Nephron (organoid): Measurements from ENCODE around the gene TMEM185A.
A peak's percentile ranks its signal among the peaks of the same experiment; 100 is the strongest.

Experiments used
- H3K27ac Mint-ChIP-seq, 3 experiments: 2 replicates each; pipeline ENCODE4 v1.8.0; 2020; ENCODE audit warnings: mixed read lengths in 3 of 3, mild to moderate bottlenecking in 2 of 3, moderate library complexity in 1 of 3
- H3K27me3 Mint-ChIP-seq: 2 replicates; pipeline ENCODE4 v1.8.0; 2021; ENCODE audit warnings: low read depth, mild to moderate bottlenecking, moderate library complexity, mixed read lengths
- H3K36me3 Mint-ChIP-seq: 2 replicates; pipeline ENCODE4 v1.8.0; 2020; ENCODE audit warnings: low read depth, mixed read lengths
- H3K4me1 Mint-ChIP-seq: 2 replicates; pipeline ENCODE4 v1.8.0; 2020; ENCODE audit warnings: mixed read lengths
- H3K4me3 Mint-ChIP-seq, 3 experiments: 2 replicates each; pipeline ENCODE4 v1.8.0; 2020; ENCODE audit warnings: mild to moderate bottlenecking in 3 of 3, mixed read lengths in 3 of 3, moderate library complexity in 2 of 3
- H3K9me3 Mint-ChIP-seq: 2 replicates; pipeline ENCODE4 v1.8.0; 2020; ENCODE audit warnings: mixed read lengths
- CTCF ChIP-seq, 3 experiments: fragments of 200-600 bp; sonication (generic); IDR thresholded peaks; one replicate each; pipeline ENCODE4 v1.5.0; 2021; ENCODE audit warnings: antibody characterized with exemption in 3 of 3; ENCODE audit not compliant: unreplicated experiment in 3 of 3

The TMEM185A gene

DNA sequence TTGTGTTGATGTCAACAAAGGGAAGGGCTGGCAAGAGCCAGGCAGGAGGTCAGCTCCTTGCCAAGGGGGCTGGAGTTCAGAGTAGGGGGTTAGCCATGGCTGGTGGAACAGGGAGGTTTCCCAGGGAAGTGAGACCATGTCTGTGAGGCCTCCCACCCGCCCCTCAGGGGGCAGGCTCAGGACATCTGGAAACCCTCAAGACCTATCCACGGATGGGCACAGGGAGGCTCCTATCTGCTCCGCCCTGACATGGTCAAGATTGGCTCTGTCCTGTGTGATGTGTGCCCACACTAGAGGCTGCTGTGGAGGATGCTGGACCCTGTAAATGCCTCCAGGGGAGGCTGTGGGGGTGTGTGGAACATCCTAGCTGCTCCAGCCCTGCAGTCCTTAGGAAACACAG lies 8.0 kb upstream of the TMEM185A start:
- Mint-ChIP-seq H3K4me3 (no peak overlapping the region), H3K9me3 (peaks cover 5% of the 10 kb centered on the region), H3K36me3 (no peaks in the 10 kb centered on the region), H3K27ac (no peak overlapping the region), H3K4me1 (no peaks in the 10 kb centered on the region), H3K27me3 (no peaks in the 10 kb centered on the region)
- TF ChIP-seq CTCF (IDR thresholded peaks at IDR 0.05; ENCODE audit: unreplicated experiment in 3 of 3): no peak

DNA sequence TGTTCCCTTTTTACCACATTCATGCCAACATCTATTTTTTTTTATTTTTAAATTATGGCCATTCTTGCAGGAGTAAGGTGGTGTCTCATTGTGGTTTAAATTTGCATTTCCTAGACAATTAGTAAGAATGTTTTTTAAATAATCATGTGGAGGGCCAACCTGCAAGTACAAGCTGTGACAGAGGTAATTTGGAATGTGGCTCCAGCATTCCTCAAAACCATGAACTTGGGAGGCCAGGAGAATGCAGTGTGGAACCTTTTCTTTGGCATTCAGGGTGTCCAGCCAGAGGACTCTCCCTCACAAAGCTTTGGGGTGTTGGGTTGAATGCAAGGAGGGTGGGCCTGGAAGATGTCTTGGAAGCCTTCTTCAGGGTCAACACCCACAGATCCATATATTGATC lies 7.3 kb upstream of the TMEM185A start:
- H3K36me3 Mint-ChIP-seq: no peaks in the 10 kb centered on the region
- no peaks in the 10 kb centered on the region for H3K27me3 Mint-ChIP-seq
- H3K27ac Mint-ChIP-seq: no peak overlapping the region
- TF ChIP-seq CTCF (IDR thresholded peaks at IDR 0.05; ENCODE audit: unreplicated experiment in 3 of 3): no peak
- H3K4me3 Mint-ChIP-seq: no peak overlapping the region
- peaks cover 5% of the 10 kb centered on the region for H3K9me3 Mint-ChIP-seq
- no peaks in the 10 kb centered on the region for H3K4me1 Mint-ChIP-seq

- H3K4me3 Mint-ChIP-seq: no peak overlapping the region
- no peak overlapping the region for H3K27ac Mint-ChIP-seq
- H3K9me3 Mint-ChIP-seq: peaks cover 9% of the 10 kb centered on the region
- no peaks in the 10 kb centered on the region for H3K27me3 Mint-ChIP-seq
- H3K36me3 Mint-ChIP-seq: no peaks in the 10 kb centered on the region
- H3K4me1 Mint-ChIP-seq: peaks cover 18% of the 10 kb centered on the region
- TF ChIP-seq CTCF (IDR thresholded peaks at IDR 0.05; ENCODE audit: unreplicated experiment in 3 of 3): no peak
Measured at GRCh38 chrX:149633511-149633910, 1.9 kb upstream of the TMEM185A start.

DNA sequence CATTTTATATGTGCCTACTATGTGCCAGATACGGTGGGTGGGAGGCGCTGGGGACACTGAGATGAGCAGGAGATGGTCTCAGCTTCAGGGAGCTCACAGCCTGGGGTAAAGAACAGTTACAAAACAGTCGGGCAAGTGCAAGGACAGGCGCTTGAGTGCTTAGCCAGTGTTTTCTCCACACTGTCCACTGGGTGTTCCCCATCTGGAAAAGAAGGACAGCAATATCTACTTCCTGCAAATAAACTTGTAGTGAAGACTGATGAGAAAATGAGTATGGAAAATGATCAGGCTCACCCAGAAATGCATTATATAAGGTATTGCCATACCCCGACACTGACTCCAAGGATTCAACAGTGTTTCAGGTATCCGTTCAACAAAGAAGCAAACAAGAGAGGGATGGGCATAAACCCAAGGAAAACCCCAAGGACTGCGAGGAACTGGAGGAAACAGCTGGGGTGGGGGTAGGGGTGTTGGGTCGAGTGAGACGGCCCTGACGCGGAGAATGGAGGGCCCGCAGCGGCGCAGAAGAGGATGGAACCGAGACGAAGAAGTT lies 835 bp downstream of the TMEM185A start:
- Mint-ChIP-seq H3K4me3 (peak overlapping the region; percentile 97 to 99 (median 97)), H3K9me3 (peaks cover 9% of the 10 kb centered on the region)
- TF ChIP-seq CTCF (IDR thresholded peaks at IDR 0.05; ENCODE audit: unreplicated experiment in 3 of 3): peak in 2 of 3 experiments; percentile 18 to 23

DNA sequence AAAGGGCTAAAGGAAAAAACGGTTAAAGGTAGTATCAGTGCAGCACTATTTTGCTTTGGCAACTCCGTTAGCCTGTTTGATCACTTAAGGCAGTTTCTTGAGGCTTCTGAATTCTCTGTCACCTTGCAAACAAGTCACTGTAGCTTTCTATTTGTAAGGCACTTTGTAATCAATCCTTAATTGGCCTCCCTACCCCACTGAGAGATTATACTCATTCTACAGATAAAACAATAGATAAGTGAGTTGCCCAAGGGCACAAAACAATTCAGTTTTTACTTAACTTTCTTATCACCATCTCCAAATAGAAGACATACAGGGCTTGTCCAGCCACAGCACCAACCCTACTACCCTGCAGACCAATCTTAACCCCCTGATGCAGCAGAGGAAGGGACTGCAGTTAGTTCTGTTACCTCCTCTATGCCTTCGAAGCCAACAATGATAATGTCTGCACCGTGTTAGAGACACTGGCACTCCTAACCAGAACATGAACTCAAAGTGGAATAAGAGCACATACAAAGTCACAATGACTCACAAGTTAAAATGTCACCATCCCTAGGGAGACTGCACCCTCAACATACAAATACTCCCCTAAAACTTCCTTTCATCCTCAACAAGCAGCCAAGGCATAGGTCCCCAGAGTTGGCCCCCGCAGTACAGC lies 1.7 kb downstream of the TMEM185A start:
- Mint-ChIP-seq H3K4me3 (peak overlapping the region; percentile 97 to 99 (median 97)), H3K36me3 (no peaks in the 10 kb centered on the region), H3K27me3 (no peaks in the 10 kb centered on the region), H3K9me3 (peaks cover 6% of the 10 kb centered on the region), H3K27ac (peak overlapping the region in 2 of 3 experiments; percentile 94 to 97), H3K4me1 (peaks cover 29% of the 10 kb centered on the region)
- no peak for TF ChIP-seq CTCF (IDR thresholded peaks at IDR 0.05; ENCODE audit: unreplicated experiment in 3 of 3)

More for the DNA sequence above, 835 bp downstream of the TMEM185A start:
- H3K4me1 Mint-ChIP-seq: peaks cover 29% of the 10 kb centered on the region
- no peaks in the 10 kb centered on the region for H3K36me3 Mint-ChIP-seq
- H3K27ac Mint-ChIP-seq: peak overlapping the region; percentile 91 to 97 (median 94)
- H3K27me3 Mint-ChIP-seq: no peaks in the 10 kb centered on the region

DNA sequence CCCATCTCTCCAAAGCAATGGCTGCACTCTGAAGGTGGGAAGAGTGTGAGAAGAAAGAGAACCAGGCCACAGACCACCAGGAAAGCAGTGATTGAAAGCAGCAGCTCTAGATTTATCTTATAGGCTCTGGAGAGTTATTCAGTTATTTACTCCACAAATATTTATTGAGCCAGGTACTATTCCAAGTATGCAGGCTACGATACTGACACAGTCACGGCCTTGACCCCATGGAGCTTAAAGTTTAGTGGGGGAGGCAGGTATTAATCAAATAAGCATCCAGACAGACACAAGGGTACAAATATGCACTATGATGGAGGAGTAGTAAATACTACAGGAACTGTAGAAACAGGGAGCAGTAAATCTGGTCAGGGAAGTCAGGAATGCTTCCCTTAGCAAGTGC lies 2.8 kb downstream of the TMEM185A start:
- Mint-ChIP-seq H3K36me3 (no peaks in the 10 kb centered on the region), H3K27ac (no peak overlapping the region), H3K4me1 (peaks cover 36% of the 10 kb centered on the region), H3K27me3 (no peaks in the 10 kb centered on the region), H3K9me3 (peaks cover 6% of the 10 kb centered on the region), H3K4me3 (peak overlapping the region; percentile 50 to 71 (median 58))
- TF ChIP-seq CTCF (IDR thresholded peaks at IDR 0.05; ENCODE audit: unreplicated experiment in 3 of 3): no peak
